Measurements from ENCODE around the gene THAP4.
A peak's percentile ranks its signal among the peaks of the same experiment; 100 is the strongest.

THAP4 gene

GRCh38 chr2:241562269-241562891, 74.6 kb downstream of the THAP4 start:
- no peak for DNase-seq

DNA sequence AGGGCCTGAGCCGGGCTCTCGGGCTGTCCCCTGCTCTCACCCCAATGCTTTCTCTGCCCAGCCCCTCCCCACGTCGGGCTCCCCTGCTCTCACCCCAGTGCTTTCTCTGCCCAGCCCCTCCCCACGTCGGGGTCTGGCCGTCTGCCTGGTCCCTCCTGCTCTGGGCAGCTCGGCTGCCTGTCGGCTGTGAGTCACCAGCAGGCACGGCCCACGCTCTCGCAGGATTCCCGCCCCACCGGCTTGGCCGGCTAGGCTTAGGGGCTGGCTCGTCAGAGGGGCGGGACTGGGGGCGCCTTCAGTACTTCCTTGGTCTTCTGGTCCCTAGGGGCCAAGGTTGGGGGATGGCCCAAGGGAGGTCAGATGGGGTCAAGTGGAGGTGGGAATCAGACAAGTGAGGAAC, 75.1 kb downstream of the THAP4 start:
- no peak for DNase-seq

- no peak for DNase-seq
Observed at GRCh38 chr2:241560883-241561474, 76.0 kb downstream of the THAP4 start.

DNA sequence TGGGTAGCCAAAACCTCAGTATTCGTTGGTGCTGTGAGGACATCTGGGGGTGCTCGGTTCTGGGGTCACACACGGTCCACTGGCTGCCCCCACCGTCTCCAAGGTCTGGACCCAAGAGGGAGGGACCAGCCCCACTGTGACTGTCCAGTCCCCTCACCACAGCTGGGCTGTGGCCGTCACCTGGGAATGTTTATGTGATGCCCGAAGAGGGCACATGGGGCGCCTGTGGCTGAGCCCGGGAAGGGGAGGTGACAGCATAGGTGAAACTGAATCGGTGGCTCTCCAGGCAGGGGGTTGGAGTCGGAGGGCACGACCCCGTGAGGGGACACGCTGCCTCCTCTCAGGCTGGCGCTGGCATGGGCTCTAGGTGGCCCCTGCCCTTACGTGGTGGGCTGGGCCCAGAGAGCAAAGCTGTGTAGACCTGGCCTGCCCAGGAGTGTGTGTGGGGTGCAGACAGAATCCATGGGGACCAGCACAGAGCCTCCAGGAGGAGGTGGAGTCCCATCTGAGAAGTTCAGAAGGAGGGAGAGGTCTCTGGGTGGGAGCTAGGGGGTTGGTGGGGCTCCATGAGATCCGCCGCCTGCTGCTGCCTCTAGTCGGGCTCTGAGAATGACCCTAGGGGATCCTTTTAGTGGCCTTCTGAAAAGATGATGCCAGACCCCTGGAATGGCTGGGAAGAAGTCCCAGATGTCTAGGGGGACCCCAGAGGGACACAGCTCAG, 76.6 kb downstream of the THAP4 start:
- DNase-seq = no peak

GRCh38 chr2:241559323-241560161, 77.4 kb downstream of the THAP4 start:
- DNase-seq = peak; percentile 29

DNA sequence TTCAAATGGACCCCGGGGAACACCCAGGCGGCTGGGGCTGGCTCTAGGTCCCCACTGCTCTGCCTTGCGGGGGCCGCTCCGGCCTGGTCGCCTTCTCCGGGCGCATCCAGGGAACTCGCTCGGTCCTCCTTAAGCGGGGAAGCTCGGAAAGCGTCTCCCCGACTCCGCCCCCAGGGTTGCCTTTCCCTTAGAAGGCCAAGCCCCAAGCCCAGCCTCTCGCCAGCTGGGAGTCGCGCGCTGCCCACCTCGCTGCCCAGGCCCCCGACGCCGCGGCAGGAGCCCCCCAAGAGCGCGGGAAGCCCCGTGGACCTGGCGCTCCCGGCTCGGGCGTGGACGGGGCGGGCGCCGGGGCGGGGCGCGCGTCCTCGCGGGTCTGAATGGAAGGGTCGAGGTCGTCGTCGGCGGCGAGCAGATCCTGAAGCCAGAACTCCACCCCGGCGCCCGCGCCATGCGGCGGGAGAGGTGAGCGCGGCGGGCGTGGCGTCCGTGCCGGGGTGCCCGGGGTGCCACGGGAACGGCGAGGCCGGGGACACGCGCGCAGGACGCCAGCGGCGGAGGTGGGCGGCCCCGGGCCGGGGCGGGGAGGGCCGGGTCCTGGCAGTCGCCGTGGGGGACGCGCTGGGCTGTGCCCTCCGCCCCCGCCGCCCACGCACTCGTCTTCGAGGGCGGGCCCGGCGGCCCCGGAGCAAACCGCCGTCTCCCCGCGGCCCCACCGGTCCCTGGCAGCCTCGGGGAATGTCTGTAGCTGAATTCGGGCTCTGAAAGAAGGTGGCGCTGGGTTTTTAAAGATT, 78.2 kb downstream of the THAP4 start, which contains the start of gene BOK:
BOK (plus strand) TSS at position 214 of the 791 bp plus-strand sequence. CDS start 739 bp downstream, outside the sequence.
- DNase-seq = peak; percentile 25

DNA sequence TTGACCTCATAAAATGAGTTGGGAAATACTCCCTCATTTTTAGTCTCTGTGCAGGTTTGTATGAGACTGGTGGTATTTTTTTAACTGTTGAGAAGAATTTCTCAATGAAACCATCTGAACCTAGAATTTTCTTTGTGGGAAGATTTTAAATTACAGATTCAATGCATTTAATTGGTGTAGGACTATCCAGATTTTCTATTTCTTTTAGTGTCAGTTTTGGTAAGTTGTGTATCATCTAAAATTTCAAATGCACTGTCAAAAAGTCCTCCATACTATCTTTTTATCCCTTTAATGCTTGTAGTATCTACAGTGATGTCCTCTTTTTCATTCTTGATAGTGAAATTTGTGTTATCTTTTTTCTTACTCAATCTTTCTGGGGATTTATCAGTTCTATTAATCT, 80.2 kb downstream of the THAP4 start:
- no peak for DNase-seq

- DNase-seq = no peak
Observed at GRCh38 chr2:241555711-241556110, 81.2 kb downstream of the THAP4 start.

DNA sequence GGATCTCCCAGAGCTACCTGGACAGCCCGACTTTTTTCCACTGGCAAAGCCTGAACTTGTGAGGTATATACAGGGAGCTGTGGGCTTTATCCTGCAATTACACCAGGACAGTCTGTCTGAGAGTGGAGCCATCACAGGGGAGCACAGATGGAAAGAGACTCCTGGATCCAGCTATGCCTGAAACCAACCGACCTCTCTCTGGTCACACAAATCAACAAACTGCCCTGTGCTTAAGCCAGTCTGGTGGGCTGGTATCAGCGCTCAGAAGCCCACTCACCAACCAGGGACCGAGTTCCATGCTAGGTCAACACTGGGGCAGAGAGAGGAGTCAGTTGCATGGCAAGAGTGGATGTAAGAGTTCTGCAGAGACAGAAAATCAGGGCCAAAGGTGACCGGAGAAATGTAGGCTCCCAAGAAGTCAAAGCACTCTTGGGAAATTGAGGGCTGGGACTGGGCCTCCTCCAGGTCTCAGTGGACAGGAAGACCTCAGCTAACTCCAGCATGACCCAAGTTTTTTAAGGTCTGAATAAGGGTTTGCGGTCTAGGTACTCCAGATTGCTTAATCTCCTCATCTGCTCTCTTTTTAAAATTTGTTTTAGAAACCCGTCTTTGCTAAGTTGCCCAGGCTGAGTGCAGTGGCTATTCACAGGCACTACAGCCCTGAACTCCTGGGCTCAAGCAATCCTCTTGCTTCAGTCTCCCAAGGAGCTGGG, 82.2 kb downstream of the THAP4 start:
- no peak for DNase-seq

DNA sequence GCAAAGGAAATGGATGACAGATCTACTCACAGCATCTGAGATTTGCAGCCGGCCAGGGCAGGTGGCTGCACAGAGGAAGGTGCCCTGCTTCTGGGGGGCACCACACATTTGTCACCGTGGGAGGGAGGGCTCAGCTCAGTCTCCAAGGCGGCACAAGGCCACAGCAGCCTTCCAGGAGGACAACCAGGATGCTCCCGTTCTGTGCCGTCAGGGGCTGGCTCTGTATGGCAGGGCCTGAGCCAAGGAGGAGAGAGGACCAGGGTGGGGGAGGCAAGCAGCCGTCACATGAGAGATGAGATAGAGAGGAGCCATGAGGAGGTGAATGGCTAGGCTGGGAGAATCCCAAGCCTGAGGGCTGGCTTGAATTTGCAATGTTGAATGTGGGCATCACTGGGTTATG, 83.0 kb downstream of the THAP4 start:
- DNase-seq = no peak

- no peak for DNase-seq
Observed at GRCh38 chr2:241553512-241553830, 83.5 kb downstream of the THAP4 start.

DNA sequence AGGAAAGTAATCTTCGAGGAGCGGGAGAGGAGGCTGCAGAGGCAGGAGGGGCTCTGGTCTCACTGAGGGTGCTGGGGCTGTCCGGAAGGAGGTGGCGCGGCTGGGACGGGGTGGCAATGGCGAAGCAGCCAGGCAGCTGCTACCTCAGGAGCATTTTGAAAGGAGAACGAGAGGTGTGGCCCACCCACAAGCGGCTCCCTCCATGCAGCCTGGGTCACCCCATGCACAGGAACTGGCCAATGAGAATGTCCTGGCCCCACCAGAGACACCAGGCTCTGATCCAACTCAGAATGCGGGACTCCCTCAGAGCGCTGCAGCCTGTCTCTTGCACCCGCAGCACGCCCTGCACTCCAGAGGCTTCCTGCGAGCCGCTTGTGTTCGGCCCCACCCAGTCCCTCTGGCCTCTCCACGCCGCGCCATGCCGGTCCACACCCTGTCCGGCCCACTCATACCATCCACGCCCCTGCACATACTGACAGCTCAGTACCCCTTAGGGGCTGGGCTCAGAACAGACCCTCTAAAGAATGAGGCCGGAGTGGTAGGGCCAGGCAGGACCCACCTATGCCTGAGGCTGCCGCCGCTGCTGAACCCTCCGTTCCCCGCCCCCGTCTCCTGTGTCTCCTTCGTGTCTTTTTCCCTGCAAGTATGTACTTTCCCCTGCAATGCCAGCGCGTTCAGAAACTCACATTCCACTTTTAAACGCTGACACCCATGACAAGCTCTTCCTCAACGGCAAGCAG, 84.8 kb downstream of the THAP4 start:
- DNase-seq = no peak

DNA sequence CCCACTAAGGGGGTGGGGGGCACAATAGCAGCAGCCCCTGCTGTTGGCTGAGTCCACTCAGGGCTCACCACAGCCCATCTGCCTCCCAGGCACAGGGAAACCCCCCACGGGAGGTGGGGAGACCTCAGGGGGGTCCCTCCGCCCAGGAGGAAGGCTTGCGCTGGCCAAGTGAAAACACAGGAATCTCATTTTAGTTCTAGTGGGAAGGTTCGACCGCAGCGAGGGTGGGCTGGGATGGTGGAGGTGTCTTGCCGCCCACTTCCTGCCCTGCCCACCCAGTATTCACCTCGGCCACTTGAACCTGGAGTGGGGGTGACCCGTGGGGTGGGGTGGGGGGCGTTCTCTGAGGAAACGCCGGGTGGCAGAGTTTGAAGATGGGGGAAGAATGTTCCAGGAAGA, 85.4 kb downstream of the THAP4 start:
- no peak for DNase-seq

GRCh38 chr2:241550616-241551580, 86.1 kb downstream of the THAP4 start:
- DNase-seq = no peak

DNA sequence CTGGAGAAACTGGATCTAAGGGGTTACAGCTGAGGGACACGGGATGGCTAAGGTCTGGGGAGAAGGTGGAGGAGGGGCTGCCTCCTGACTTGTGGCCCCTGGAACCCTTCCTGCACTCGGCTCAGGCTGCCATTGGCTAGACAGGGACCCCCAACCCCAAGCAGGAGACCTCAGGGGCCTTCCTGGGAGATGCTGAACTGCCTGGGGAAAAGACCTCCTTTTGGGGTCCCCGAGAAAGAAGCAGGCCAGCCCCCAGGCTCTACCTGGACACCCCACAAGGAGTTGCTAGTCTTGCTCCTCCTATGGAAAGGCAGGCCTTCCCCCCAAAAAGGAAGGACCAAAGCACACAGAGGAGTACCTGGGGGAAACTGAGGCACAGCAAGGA, 88.5 kb downstream of the THAP4 start:
- DNase-seq = no peak

DNA sequence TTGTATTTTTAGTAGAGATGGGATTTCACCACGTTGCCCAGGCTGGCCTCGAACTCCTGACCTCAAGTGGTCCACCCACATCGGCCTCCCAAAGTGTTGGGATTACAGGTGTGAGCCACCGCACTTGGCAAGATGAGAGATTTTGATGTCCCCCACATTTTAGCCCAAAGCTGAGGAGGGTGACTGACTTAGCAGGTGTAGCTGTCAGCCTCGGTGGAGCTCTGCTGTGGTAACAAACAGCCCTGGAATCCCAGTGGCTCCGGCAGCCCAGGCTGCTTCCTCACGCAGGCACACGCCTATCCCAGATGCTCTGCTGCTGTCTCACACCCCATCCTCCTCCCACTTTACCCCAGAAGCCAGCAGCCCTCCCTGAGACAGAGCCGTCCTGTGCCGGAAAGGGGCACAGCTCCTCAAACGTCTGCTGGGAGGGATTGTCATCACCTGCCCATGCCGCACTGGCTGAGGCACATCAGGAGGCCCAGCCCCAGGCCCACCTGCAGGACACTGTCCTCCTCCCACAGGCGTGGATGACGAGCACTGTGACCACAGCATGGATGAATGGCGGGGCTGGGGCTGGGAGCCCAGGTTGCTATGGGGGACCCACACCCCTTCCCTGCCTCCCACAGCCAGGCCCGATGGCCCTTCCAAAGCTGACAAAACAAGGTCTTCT, 89.0 kb downstream of the THAP4 start:
- no peak for DNase-seq

- DNase-seq = no peak
Observed at GRCh38 chr2:241546771-241547498, 90.0 kb downstream of the THAP4 start.
